Activated naive CD8-positive, alpha-beta T cell treated with anti-CD3 and anti-CD28 coated beads, Interleukin-2, amount 10 ng/mL, durations not matched to agents 7 days and 5 days (primary cell): ENCODE results near the gene RAPGEF2. TPM values are rescaled to one million over a fixed set of nuclear protein-coding genes. Genes with fewer than 3 reads are reported as not detected.

ENCODE experiments used
- ATAC-seq: fragments of 150-1000 bp; cut with Tn5 transposase; one replicate; pipeline ENCODE4 v1.10.0; 2021; ENCODE audit warnings: low read depth, moderate library complexity
- POLR2A ChIA-PET: fragments of 350-600 bp; sonication (Branson Sonifier 250); formaldehyde crosslinking; loops from one replicate; lab custom pipeline; 2021; ENCODE audit warnings: antibody characterized with exemption; lab: Charles Lee
- DNase-seq: peaks from one replicate; pipeline ENCODE4 v3.0.0; 2021
- H3K27ac Mint-ChIP-seq: one replicate; pipeline ENCODE4 v1.8.0; 2022; ENCODE audit warnings: mild to moderate bottlenecking, mixed read lengths
- H3K27me3 Mint-ChIP-seq: one replicate; pipeline ENCODE4 v1.8.0; 2022; ENCODE audit warnings: mild to moderate bottlenecking, moderate library complexity, mixed read lengths
- H3K36me3 Mint-ChIP-seq: one replicate; pipeline ENCODE4 v1.8.0; 2021; ENCODE audit warnings: mild to moderate bottlenecking, mixed read lengths
- H3K4me1 Mint-ChIP-seq: one replicate; pipeline ENCODE4 v1.8.0; 2021; ENCODE audit warnings: mixed read lengths
- H3K4me3 Mint-ChIP-seq: one replicate; pipeline ENCODE4 v1.8.0; 2022; ENCODE audit warnings: mild to moderate bottlenecking, moderate library complexity, mixed read lengths
- H3K9me3 Mint-ChIP-seq: one replicate; pipeline ENCODE4 v1.8.0; 2021; ENCODE audit warnings: mixed read lengths
- total RNA-seq, 2 experiments: library from RNA; stranded (reverse); gene quantifications; one replicate each; pipeline ENCODE4 v1.2.3, GENCODE V29; 2021

RAPGEF2 gene
- total RNA-seq, 2 experiments from 2014 or later, result 23.2 to 24.1 TPM

DNA sequence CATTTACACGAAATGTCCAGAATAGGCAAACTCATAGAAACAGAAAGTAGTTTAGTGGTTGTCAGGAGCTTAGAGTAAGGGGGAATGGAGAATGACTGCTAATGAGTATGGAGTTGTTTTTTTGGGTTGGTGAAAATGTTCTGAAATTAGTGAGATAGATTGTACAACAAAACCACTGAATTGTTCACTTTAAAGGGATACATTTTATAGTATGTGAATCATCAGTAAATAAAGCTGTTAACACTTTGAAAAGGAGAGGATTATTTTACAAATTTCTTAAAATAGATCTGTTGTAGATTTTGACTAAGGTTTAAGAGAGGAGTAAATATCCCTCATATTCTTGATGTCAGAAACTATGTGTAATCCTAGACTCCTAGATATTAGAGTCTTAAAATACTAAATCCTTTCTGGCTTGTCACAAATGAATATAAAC is 82.7 kb downstream of the RAPGEF2 start:
- H3K4me3 Mint-ChIP-seq, result no peak overlapping the region
- POLR2A ChIA-PET, result no interaction called here
- DNase-seq, result no peak
- H3K36me3 Mint-ChIP-seq, result peaks cover 6% of the 10 kb centered on the region
- H3K27ac Mint-ChIP-seq, result no peak overlapping the region
- no peaks in the 10 kb centered on the region for H3K9me3 Mint-ChIP-seq
- H3K4me1 Mint-ChIP-seq, result peaks cover 9% of the 10 kb centered on the region
- H3K27me3 Mint-ChIP-seq, result no peaks in the 10 kb centered on the region
- ATAC-seq, result no peak

DNA sequence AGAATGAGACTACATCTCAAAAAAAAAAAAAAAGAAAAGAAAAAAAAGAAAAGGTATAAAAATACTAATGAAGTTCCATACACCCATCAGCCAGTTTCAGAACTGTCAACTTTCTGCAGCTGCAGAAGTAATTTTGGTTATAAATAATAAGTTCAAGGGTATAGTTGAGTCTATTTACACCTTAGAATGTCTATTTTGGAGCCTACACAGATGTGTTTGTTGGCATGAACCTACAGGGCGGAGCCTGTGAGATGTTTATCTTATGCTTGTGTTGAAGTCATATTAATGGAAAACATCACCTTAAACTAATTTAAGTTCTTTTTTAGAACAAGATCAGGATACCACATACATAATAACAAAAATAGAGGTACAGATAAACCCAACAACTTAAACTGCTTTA is 85.8 kb downstream of the RAPGEF2 start:
- POLR2A ChIA-PET, result no interaction called here
- H3K27ac Mint-ChIP-seq, result no peak overlapping the region
- no peaks in the 10 kb centered on the region for H3K9me3 Mint-ChIP-seq
- DNase-seq (no peak), ATAC-seq (no peak)
- H3K4me3 Mint-ChIP-seq, result no peak overlapping the region
- no peaks in the 10 kb centered on the region for H3K27me3 Mint-ChIP-seq
- peaks cover 3% of the 10 kb centered on the region for H3K36me3 Mint-ChIP-seq
- peaks cover 9% of the 10 kb centered on the region for H3K4me1 Mint-ChIP-seq

DNA sequence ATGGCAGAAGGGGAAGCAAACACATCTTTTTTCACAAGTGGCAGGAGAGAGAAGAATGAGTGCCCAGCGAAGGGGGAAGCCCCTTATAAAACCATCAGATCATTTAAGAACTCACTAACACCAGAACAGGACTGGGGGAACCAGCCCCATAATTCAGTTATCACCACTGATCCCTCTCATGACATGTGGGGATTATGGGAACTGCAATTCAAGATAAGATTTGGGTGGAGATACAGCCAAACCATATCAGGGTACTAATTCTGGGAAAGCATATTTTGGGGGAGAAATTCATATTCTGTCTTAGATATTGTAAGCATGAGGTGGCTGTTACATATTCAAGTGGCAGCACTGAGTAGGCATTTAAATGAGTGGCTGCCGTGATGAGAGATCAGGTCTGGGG is 87.8 kb downstream of the RAPGEF2 start:
- H3K27ac Mint-ChIP-seq, result no peak overlapping the region
- ATAC-seq (no peak), DNase-seq (no peak)
- POLR2A ChIA-PET, result no interaction called here
- H3K27me3 Mint-ChIP-seq, result no peaks in the 10 kb centered on the region
- no peaks in the 10 kb centered on the region for H3K9me3 Mint-ChIP-seq
- H3K4me1 Mint-ChIP-seq, result peaks cover 2% of the 10 kb centered on the region
- H3K36me3 Mint-ChIP-seq, result peaks cover 4% of the 10 kb centered on the region
- no peak overlapping the region for H3K4me3 Mint-ChIP-seq

DNA sequence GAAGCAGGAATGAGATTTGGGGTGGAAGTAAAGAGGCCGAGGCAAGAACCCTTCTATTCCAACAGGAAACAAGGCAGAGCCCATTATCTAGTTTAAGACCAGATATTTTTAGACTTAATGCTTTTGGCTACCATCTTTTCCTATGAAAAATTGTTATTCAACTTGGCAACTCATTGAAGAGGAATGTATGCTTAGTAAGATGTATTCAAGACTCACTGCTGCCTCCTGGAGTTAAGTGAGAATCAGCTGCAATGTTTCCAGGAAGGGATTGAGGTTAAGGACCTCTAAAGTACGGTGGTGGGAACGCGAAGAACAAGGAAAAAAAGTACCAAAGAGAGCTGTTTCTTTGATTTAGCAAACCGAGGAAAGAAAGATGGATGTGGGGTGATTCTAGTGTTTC is 89.1 kb downstream of the RAPGEF2 start:
- H3K9me3 Mint-ChIP-seq, result no peaks in the 10 kb centered on the region
- H3K36me3 Mint-ChIP-seq, result peaks cover 4% of the 10 kb centered on the region
- ATAC-seq (no peak), DNase-seq (no peak)
- POLR2A ChIA-PET, result no interaction called here
- no peak overlapping the region for H3K4me3 Mint-ChIP-seq
- H3K4me1 Mint-ChIP-seq, result peaks cover 2% of the 10 kb centered on the region
- H3K27me3 Mint-ChIP-seq, result no peaks in the 10 kb centered on the region
- no peak overlapping the region for H3K27ac Mint-ChIP-seq

DNA sequence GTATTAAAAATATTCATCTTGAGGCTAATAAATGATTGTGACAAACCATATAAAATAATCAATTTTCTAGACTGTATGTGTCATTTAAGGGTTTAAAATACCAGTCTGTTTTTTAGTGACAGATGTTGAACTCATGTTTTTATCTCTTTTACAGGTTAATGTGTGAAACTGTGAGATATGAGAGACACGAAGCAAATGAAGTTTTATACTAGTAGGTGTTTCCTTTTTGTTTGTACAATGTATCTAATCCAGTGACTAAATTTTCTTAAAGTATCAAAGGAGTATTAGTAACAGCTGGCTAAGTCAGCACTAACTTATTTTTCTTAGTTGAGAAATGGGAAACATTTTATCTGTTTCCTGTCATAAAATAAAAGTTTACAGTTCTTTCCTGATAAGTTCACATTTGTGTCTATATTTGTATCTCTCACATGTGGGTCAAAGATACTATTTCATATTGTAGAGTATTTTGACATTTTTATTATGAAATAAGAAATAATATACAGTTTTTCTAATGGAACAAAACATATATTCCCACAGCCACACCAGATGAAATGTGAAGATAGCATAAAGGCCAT is 90.3 kb downstream of the RAPGEF2 start:
- no peak for ATAC-seq
- Mint-ChIP-seq H3K9me3 (no peaks in the 10 kb centered on the region), H3K4me1 (no peaks in the 10 kb centered on the region), H3K36me3 (peaks cover 4% of the 10 kb centered on the region), H3K4me3 (no peak overlapping the region), H3K27me3 (no peaks in the 10 kb centered on the region), H3K27ac (no peak overlapping the region)
- no peak for DNase-seq
- POLR2A ChIA-PET, result no interaction called here

DNA sequence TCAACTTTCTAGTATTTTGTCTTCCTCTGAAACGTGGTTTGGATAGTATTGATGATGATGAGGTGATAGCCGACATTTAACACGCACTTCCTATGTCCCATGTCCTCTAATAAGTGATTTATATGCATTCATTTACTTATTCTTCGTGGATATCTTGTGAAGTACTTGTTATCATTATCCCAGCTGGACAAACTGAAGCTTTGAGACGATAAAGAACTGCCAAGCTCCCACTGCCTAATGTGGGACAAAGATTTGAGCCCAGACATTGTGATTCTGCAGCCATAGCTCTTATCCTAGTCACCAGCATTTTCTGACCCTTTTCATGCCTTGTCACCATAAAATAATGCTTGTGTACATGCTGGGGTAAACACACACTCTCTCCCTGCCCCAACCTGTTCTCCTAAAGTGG is 92.5 kb downstream of the RAPGEF2 start:
- DNase-seq (no peak), ATAC-seq (no peak)
- no peak overlapping the region for H3K27ac Mint-ChIP-seq
- H3K27me3 Mint-ChIP-seq, result no peaks in the 10 kb centered on the region
- H3K9me3 Mint-ChIP-seq, result no peaks in the 10 kb centered on the region
- peaks cover 3% of the 10 kb centered on the region for H3K4me1 Mint-ChIP-seq
- H3K4me3 Mint-ChIP-seq, result no peak overlapping the region
- peaks cover 4% of the 10 kb centered on the region for H3K36me3 Mint-ChIP-seq
- POLR2A ChIA-PET, result interaction anchor here (0.6 kb wide), 1 partner anchor 45 kb away, joined by 6 read pairs; no protein-coding TSS in a partner anchor

DNA sequence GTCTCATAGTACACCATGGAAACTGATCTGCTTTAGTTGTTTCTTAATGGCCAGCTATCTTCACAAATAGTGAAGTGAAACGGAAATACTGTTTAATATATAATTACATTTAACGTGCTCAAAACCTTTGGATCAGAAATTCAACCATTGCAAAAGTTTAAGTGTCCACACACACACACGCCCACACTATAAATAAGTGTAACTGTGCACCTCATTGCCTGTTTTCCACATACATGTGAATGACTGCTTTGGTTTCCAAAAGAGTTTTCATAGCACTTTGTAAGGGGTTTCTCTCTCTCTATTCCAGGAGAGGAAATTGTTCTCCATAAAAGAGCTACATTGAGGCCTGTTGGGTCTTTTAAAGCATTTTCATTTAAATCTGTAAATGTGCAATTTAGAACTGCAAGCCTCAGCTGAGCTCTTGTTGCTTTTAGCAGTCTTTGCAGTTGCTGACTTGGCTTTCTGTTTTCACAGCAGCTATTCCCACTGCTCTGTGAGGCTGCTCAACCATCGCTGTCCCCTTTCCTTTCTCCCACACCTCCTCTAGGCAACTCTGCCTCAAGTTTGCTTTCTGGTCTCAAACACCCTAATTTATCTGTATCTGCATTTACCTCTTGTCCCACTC is 94.5 kb downstream of the RAPGEF2 start:
- POLR2A ChIA-PET, result interaction anchor here (0.6 kb wide), 1 partner anchor 312 kb away, joined by 3 read pairs; no protein-coding TSS in a partner anchor
- Mint-ChIP-seq H3K4me3 (no peak overlapping the region), H3K4me1 (peaks cover 3% of the 10 kb centered on the region), H3K36me3 (peaks cover 4% of the 10 kb centered on the region), H3K27me3 (no peaks in the 10 kb centered on the region), H3K9me3 (no peaks in the 10 kb centered on the region), H3K27ac (no peak overlapping the region)
- DNase-seq (no peak), ATAC-seq (no peak)

DNA sequence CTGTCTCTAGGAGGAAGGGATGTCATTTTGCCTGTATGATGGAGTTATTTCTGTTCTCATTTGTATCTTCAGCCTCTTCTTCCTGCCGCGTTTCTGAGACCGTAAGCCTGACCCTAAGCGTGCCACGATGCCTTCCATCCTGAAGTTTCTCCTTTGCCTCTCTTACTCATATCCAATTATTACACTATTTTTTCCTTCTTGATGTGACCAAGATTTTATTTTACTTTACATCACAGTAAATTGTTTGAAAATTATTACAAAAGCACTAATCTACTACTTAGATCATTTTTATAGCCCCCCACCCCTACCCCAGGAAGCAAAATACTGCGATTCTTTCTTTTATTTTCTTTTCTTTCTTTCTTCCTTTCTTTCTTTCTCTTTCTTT is 95.0 kb downstream of the RAPGEF2 start:
- H3K36me3 Mint-ChIP-seq, result peaks cover 4% of the 10 kb centered on the region
- DNase-seq, result no peak
- H3K4me3 Mint-ChIP-seq, result no peak overlapping the region
- POLR2A ChIA-PET, result no interaction called here
- no peaks in the 10 kb centered on the region for H3K27me3 Mint-ChIP-seq
- ATAC-seq, result no peak
- H3K27ac Mint-ChIP-seq, result no peak overlapping the region
- no peaks in the 10 kb centered on the region for H3K9me3 Mint-ChIP-seq
- peaks cover 4% of the 10 kb centered on the region for H3K4me1 Mint-ChIP-seq

DNA sequence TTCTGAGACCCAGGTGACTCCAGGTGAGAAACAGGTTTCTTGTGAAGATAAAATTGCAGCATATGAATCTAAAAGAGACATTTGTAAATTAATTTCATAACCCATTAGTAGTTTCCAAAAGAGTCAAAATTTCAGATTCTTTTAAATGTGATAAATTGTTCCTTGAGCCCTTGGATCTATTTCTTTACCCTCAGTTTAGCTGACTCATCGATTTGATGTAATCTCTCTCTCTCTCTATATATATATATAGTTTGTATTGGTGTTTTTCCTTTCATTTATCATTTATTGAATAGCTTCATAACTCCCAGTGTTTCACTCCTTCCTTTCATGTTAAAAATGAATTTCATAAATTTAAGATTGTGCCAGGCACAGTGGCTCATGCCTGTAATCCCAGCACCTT is 96.9 kb downstream of the RAPGEF2 start:
- Mint-ChIP-seq H3K4me3 (no peak overlapping the region), H3K9me3 (no peaks in the 10 kb centered on the region), H3K4me1 (peaks cover 14% of the 10 kb centered on the region), H3K27me3 (no peaks in the 10 kb centered on the region), H3K27ac (no peak overlapping the region), H3K36me3 (peaks cover 6% of the 10 kb centered on the region)
- POLR2A ChIA-PET, result no interaction called here
- DNase-seq, result no peak
- ATAC-seq, result no peak

DNA sequence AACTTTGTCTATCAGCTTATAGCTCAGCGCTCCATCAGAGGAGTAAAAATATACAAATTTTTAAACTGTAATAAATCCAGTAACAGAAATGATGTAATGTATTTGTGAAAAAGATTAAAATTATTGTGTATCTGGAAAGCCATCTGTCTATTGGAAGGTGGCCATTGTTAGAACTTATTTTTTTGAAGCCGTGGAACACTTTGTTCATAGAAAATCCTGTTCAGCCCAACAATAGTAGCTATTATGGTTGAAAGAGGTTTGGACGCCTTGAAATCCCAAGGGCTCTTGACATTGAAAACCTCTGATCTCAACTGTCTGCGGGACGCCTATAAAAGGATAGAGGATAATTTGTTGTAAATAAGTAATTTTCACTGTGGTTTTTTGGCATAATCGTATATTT is 98.3 kb downstream of the RAPGEF2 start:
- peaks cover 26% of the 10 kb centered on the region for H3K4me1 Mint-ChIP-seq
- no peak for ATAC-seq
- peaks cover 6% of the 10 kb centered on the region for H3K36me3 Mint-ChIP-seq
- H3K4me3 Mint-ChIP-seq, result no peak overlapping the region
- H3K27ac Mint-ChIP-seq, result no peak overlapping the region
- H3K27me3 Mint-ChIP-seq, result no peaks in the 10 kb centered on the region
- DNase-seq, result no peak
- no peaks in the 10 kb centered on the region for H3K9me3 Mint-ChIP-seq
- POLR2A ChIA-PET, result no interaction called here

DNA sequence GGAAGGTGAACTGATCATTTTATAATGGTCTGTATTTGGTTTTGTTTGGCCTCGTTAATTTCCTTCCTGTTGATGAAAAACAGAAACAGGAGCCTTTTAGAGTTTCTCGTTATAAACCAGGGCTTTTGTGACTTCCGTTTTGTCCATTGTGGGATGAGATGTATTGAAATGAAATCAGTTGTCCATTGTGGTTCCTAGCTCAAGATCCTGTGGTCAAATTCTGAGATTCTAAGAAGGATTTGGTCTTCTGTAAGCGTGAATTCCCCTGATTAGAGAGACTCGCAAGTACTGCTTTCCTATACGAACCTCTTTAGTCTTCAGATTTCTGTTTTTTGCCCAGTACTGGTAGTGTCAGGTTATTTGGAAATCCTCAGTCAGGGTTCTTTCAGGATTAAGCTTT is 101.7 kb downstream of the RAPGEF2 start:
- Mint-ChIP-seq H3K4me1 (peaks cover 41% of the 10 kb centered on the region), H3K36me3 (peaks cover 13% of the 10 kb centered on the region), H3K27ac (peak overlapping the region; percentile 43), H3K9me3 (no peaks in the 10 kb centered on the region), H3K27me3 (no peaks in the 10 kb centered on the region), H3K4me3 (no peak overlapping the region)
- ATAC-seq (no peak), DNase-seq (no peak)
- POLR2A ChIA-PET, result no interaction called here

DNA sequence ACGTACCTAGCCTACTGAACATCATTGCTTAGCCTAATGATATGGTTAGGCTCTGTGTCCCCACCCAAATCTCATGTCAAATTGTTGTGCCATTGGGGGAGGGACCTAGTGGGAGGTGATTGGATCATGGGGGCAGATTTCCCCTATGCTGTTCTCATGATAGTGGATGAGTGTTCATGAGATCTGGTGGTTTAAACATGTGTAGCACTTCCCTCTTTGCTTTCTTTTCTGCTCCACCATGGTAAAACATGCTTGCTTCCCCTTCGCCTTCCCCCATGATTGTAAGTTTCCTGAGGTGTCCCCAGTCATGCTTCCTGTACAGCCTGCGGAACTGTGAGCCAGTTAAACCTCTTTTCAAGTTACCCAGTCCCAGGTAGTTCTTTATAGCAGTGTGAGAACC is 102.6 kb downstream of the RAPGEF2 start:
- Mint-ChIP-seq H3K4me1 (peaks cover 38% of the 10 kb centered on the region), H3K27me3 (no peaks in the 10 kb centered on the region)

DNA sequence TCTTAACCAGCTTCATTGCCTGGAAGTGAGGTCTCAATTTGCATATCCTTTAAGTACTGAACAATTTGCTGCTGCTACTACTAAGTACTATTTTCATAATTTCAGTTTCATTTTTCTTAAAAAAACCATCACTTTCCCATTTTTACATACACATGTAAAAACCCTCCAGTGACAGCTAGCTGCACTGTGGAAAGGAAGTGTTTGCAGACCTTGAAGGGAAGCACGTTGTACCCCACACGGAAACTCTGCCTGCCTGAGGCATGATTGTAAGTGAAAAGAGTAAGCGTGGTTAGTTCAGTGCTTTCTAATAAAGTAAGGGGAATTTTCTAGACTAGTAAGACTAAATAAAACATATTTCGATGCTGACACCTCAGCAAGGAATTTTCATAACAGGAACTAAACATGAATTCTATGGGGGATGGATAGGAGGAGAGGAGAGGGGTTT is 103.6 kb downstream of the RAPGEF2 start:
- DNase-seq (no peak), ATAC-seq (peak; percentile 85)
- POLR2A ChIA-PET, result no interaction called here
- peak overlapping the region; percentile 52 for H3K4me3 Mint-ChIP-seq
- peak overlapping the region; percentile 73 for H3K27ac Mint-ChIP-seq
- peaks cover 38% of the 10 kb centered on the region for H3K4me1 Mint-ChIP-seq
- H3K36me3 Mint-ChIP-seq, result peaks cover 16% of the 10 kb centered on the region
- H3K9me3 Mint-ChIP-seq, result no peaks in the 10 kb centered on the region
- no peaks in the 10 kb centered on the region for H3K27me3 Mint-ChIP-seq

More for the DNA sequence above, 102.6 kb downstream of the RAPGEF2 start:
- H3K9me3 Mint-ChIP-seq, result no peaks in the 10 kb centered on the region
- POLR2A ChIA-PET, result no interaction called here
- DNase-seq (no peak), ATAC-seq (no peak)
- peak overlapping the region; percentile 3 for H3K27ac Mint-ChIP-seq
- no peak overlapping the region for H3K4me3 Mint-ChIP-seq
- peaks cover 14% of the 10 kb centered on the region for H3K36me3 Mint-ChIP-seq

DNA sequence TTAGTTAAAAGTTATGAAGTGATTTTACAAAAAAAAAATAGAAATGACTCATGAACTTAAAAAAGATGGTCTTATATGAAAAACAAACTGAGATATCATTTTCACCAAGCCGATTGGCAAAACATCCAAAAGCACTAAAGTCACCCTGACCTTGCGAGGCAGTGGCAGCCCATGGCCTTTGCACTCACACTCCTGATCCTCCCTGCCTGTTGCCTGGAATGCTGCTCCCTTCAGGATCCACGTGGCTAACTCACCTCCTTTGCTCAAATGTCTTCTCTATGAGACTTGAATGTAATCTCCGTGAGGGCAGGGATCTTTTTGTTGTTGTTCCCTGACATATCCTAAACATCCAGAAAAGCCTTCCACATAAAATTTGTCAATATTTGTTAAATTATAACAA is 106.4 kb downstream of the RAPGEF2 start:
- Mint-ChIP-seq H3K27ac (no peak overlapping the region), H3K4me3 (no peak overlapping the region)
- POLR2A ChIA-PET, result no interaction called here

More for the DNA sequence above, 106.4 kb downstream of the RAPGEF2 start:
- Mint-ChIP-seq H3K27me3 (no peaks in the 10 kb centered on the region), H3K4me1 (peaks cover 30% of the 10 kb centered on the region), H3K36me3 (peaks cover 14% of the 10 kb centered on the region), H3K9me3 (no peaks in the 10 kb centered on the region)
- no peak for DNase-seq
- ATAC-seq, result no peak
